Activated naive CD4-positive, alpha-beta T cell treated with anti-CD3 and anti-CD28 coated beads, Interleukin-2, amount 50 U/mL, for 72 hours (primary cell): ENCODE measurements around the gene DPH7. TPM values are rescaled to one million over a fixed set of nuclear protein-coding genes. Genes with fewer than 3 reads are reported as not detected.
"Not testable (repeated sequence)": the region's sequence is repeated elsewhere in the genome, so short reads cannot be mapped to it uniquely, and the experiment has no call there.

Experiments used
- ATAC-seq, 2 donors: fragments of 150-1000 bp; cut with Tn5 transposase; 2 replicates each; pipeline ENCODE4 v1.10.0; 2021; ENCODE audit warnings: mild to moderate bottlenecking in 2 of 2, moderate library complexity in 2 of 2
- DNase-seq, 2 donors: peaks; one replicate each; pipeline ENCODE4 v3.0.0; 2021 to 2022; ENCODE audit warnings: low spot score in 2 of 2
- H3K27ac Mint-ChIP-seq, 2 donors: one replicate each; pipeline ENCODE4 v1.8.0; 2022; ENCODE audit warnings: mild to moderate bottlenecking in 2 of 2, mixed read lengths in 2 of 2
- H3K36me3 Mint-ChIP-seq, 2 donors: one replicate each; pipeline ENCODE4 v1.8.0; 2022; ENCODE audit warnings: mixed read lengths in 2 of 2
- H3K9me3 Mint-ChIP-seq, 2 donors: one replicate each; pipeline ENCODE4 v1.8.0; 2022; ENCODE audit warnings: mixed read lengths in 2 of 2
- total RNA-seq, 2 donors: library from RNA; stranded (reverse); gene quantifications; one replicate each; pipeline ENCODE4 v1.2.3, GENCODE V29; 2022

The DPH7 gene
- total RNA-seq, 2 donors from 2014 or later: 30.1 to 64.7 TPM

DNA sequence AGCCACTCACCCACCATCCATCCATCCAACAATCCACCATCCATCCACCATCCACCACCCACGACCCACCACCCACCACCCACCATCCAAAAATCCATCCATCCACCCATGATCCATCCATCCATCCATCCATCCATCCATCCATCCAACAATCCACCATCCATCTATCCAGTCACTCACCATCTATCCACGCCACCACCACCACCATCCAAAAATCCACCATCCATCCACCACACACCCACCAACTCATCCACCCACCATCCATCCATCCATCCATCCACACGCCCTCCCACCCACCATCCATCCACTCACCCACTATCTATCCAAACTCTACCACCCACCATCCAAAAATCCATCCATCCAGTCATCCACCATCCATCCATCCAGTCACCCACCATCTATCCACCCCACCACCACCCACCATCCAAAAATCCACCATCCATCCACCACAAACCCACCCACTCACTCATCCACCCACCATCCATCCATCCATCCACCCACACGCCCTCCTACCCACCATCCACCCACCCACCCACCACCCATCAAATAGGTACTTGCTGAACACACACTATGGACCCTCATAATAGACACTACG, 9.0 kb downstream of the DPH7 start:
- ATAC-seq (no peak), DNase-seq (no peak)
- H3K27ac Mint-ChIP-seq: peak overlapping the region in 1 of 2 donors; percentile 37
- H3K9me3 Mint-ChIP-seq: no peaks in the 10 kb centered on the region
- peaks cover 6 to 10% of the 10 kb centered on the region in 2 donors for H3K36me3 Mint-ChIP-seq

DNA sequence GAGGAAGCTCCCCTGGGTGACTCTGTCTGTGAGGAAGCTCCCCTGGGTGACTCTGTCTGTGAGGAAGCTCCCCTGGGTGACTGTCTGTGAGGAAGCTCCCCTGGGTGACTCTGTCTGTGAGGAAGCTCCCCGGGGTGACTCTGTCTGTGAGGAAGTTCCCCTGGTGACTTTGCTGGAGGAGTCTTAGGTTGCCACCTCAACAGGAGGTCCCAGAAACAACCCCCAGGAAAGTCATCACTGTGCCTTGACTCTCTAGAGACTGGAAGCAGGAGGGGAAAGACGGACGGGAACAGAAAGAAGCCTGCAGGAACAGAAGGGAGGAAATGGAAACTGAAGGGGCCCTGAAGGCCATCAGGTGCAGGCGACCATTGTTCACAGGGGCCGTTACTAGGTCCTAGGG, 10.3 kb downstream of the DPH7 start:
- Mint-ChIP-seq H3K36me3 (peaks cover 11 to 16% of the 10 kb centered on the region in 2 donors), H3K27ac (peak overlapping the region; percentile 37 to 70)
- H3K9me3 Mint-ChIP-seq, DNase-seq, ATAC-seq: not testable (repeated sequence)

DNA sequence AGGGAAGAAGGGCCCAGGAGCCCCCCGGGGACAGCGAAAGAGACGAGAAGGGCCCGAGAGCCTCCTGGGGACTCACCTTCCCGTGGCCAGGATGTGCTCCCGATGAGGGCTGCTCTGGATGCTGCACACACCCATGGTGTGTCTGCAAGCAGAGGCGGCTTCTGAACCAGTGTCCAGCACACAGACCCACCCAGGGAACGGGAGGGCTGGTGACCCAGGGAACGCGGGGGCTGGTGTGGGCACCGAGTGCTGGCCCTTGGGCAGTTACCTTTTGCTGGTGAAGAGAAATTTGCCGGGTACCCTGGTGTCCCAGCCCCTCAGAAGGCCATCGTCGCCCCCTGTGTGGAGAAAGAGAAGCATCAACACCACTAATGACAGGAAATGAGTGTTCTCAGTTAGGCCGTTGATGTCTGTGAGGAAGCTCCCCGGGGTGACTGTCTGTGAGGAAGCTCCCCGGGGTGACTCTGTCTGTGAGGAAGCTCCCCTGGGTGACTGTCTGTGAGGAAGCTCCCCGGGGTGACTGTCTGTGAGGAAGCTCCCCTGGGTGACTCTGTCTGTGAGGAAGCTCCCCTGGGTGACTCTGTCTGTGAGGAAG, 13.8 kb downstream of the DPH7 start:
- ATAC-seq (no peak), DNase-seq (no peak)
- H3K9me3 Mint-ChIP-seq: no peaks in the 10 kb centered on the region
- peaks cover 5 to 11% of the 10 kb centered on the region in 2 donors for H3K36me3 Mint-ChIP-seq
- peak overlapping the region; percentile 15 to 77 for H3K27ac Mint-ChIP-seq

DNA sequence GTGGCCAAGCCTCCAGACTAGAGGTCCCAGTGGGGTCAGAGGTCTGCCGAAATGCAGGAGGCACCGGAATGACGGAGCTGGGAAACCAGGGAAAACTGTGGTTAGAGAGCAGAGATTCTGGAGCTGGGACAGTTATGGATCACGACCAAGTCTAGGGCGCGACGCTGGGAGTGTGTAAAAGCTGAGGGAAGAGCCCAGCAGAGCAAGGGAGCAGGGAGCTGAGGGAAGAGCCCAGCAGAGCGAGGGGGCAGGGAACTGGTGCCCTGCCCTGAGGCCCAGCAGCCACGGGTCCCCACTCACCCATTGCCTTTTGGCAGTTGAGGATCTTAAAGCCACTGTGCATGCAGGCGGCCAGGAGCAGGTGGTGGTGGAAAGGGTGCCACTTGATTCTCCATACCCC, 14.6 kb downstream of the DPH7 start:
- no peak for DNase-seq
- peaks cover 11 to 15% of the 10 kb centered on the region in 2 donors for H3K36me3 Mint-ChIP-seq
- ATAC-seq: no peak
- no peaks in the 10 kb centered on the region for H3K9me3 Mint-ChIP-seq
- H3K27ac Mint-ChIP-seq: peak overlapping the region; percentile 15 to 70

DNA sequence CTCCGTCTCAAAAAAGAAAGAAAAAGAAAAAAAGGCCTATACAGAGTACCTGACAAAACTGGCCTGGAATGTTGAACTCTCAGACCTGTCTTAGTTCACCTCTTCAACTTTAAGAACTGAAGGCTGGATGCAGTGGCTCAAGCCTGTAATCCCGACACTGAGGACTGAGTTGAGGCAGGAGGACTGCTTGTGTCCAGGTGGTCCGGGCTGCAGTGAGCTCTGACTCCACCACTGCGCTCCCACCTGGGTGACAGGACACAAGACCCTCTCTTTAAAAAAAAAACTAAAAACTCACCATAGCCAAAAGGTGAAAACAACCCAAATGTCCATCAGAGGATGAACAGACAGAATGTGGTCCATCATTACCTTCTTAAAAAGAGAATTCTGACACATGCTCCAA, 20.6 kb downstream of the DPH7 start:
- H3K36me3 Mint-ChIP-seq: peaks cover 6% of the 10 kb centered on the region in 2 donors
- no peak for ATAC-seq

DNA sequence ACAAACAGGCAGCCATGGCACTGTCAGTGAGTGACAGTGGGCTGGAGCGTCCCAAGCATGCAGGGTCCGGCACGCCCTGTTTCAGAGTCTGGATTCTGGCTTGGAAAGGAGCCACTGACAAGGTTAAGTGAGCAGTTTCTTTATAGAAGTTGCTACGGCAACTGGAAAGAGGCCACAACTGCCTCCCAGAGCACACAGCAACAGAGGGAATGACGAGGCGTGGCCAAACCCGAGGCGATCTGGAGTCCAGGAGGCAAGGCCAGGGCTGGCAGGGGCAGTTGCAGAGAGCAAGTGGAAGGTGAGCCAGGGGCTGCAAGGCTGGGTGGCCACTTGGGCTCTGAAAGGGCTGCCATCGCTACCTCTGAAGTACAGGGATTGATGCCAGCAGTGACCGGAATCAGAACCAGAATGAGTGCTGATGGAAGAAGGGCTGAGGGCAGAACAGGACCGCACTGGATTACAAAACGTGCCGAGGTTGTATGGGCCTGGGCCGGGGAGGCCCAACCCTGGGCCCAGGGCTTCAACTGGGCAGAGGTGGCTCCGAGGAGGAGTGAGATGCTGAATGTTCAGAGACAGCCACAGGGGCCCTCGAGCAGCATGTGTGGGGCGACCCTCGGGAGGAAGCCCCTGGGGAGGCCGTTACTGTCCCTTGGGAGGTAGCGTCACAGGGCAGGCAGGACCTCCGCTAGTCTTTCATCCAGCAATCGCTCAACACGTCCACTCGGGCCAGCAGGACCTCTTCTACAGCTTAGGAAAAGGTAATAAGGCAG, 22.5 kb downstream of the DPH7 start:
- ATAC-seq (no peak), DNase-seq (no peak)
- Mint-ChIP-seq H3K9me3 (no peaks in the 10 kb centered on the region), H3K27ac (no peak overlapping the region), H3K36me3 (peaks cover 6 to 13% of the 10 kb centered on the region in 2 donors)

More for the DNA sequence above, 20.6 kb downstream of the DPH7 start:
- no peak for DNase-seq
- no peaks in the 10 kb centered on the region for H3K9me3 Mint-ChIP-seq
- no peak overlapping the region for H3K27ac Mint-ChIP-seq

DNA sequence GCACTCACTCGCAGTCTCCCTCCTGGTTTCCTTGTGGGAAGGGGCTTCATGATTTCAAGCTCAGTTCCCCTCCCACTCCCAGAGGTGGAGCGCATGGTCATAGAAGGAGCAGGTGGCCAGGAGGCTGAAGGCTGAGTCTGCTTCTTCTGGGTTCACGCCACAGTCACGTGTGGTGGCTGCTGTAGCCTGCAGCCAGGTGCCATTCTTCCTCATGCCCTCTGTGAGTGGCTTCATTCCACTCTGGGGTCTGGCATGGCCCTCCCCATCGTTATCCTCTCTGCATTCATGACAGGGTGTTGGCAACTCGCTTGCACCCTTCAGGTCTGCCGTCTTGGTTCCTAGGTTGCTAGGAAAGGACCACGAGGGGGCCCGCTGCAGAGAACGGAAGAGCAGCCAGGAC, 23.5 kb downstream of the DPH7 start:
- Mint-ChIP-seq H3K36me3 (peaks cover 6 to 13% of the 10 kb centered on the region in 2 donors), H3K9me3 (no peaks in the 10 kb centered on the region), H3K27ac (peak overlapping the region in 1 of 2 donors; percentile 67)
- DNase-seq (no peak), ATAC-seq (no peak)

DNA sequence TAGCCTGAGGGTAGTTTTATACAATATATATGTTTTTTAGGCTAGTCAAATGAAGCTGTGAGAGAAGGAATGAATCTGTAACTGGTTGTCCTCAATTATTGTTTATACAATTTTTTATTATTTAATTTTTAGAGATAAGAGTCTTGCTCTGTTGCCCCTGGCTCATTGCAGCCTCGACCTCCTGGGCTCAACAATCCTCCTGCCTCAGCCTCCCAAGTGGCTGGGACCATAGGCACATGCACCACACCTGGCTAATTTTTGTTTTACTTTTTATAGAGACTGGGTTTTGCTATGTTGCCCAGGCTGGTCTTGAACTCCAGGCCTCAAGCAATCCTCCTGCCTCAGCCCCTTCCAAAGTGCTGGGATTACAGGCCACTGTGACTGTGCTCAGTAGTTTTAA, 24.4 kb downstream of the DPH7 start:
- H3K27ac Mint-ChIP-seq: no peak overlapping the region
- DNase-seq: no peak
- H3K9me3 Mint-ChIP-seq: no peaks in the 10 kb centered on the region
- H3K36me3 Mint-ChIP-seq: peaks cover under 1 to 7% of the 10 kb centered on the region in 2 donors
- ATAC-seq: no peak

DNA sequence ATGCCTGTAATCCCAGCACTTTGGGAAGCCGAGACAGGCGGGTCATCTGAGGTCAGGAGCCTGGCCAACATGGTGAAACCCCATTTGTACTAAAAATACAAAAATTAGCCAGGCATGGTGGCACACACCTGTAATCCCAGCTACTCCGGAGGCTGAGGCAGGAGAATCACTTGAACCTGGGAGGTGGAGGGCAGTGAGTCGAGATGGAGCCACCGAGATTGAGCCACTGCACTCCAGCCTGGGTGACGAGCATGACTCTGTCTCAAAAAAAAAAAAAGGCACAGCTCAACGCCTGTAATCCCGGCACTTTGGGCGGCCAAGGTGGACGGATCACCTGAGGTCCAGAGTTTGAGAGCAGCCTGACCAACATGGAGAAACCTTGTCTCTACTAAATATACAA, 25.1 kb downstream of the DPH7 start:
- ATAC-seq, H3K27ac Mint-ChIP-seq, DNase-seq, H3K36me3 Mint-ChIP-seq, H3K9me3 Mint-ChIP-seq: not testable (repeated sequence)

DNA sequence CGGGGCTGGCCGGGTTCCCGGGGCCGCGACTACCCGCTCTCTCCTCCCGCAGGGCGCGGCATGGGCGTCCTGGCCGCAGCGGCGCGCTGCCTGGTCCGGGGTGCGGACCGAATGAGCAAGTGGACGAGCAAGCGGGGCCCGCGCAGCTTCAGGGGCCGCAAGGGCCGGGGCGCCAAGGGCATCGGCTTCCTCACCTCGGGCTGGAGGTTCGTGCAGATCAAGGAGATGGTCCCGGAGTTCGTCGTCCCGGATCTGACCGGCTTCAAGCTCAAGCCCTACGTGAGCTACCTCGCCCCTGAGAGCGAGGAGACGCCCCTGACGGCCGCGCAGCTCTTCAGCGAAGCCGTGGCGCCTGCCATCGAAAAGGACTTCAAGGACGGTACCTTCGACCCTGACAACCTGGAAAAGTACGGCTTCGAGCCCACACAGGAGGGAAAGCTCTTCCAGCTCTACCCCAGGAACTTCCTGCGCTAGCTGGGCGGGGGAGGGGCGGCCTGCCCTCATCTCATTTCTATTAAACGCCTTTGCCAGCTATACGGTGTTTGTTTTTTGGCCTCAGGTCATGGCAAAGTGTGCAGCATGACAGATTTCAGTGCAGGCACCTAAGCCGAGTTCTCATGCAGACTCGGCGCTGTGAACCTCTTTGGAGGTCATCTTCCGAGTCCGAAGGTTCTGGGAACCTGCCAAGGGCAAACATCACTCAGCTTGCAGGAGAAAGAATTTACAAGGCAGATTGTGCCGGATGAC, 26.5 kb downstream of the DPH7 start:
- Mint-ChIP-seq H3K36me3 (peaks cover 0 to 7% of the 10 kb centered on the region in 2 donors), H3K27ac (peak overlapping the region; percentile 81 to 82), H3K9me3 (no peaks in the 10 kb centered on the region)
- DNase-seq (no peak), ATAC-seq (peak; percentile 7 to 8)

DNA sequence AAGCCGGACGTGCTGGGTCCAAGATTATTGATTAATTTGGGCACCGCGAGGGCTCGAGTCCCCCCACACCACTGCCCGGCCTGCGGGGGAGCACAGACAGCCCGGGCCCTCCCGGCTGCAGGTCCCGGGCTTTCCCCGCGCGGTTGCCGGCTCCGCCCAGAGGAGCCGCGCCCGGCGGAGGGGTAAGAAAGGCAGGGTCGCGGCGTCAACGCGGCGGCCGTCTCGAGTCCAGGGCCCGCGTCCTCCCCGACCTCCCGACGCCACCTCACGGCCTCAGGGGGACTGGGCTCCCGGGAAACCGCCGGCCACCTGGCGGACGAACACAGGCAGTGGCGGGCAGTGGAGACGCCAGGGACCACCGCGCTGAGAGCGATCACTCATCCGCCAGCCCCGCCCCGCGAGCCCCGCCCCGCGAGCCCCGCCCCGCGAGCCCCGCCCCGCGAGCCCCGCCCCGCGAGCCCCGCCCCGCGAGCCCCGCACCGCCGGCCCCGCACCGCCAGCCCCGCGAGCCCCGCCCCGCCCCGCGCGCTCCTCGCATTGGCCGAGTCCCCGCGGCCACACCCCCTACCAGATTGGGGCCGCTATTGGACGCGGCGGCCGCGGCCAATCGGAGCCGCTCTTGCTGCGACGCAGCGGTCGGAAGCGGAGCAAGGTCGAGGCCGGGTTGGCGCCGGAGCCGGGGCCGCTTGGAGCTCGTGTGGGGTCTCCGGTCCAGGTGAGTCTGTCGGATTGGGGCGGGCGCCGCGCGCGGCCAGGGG, 27.3 kb downstream of the DPH7 start, which contains the start of gene MRPL41:
Gene MRPL41, plus strand, starts transcription at position 616 of the 758 bp plus-strand sequence. CDS start 203 bp downstream, outside the sequence.
- Mint-ChIP-seq H3K36me3 (peaks cover 0 to 7% of the 10 kb centered on the region in 2 donors), H3K9me3 (no peaks in the 10 kb centered on the region), H3K27ac (peak within 1 kb of the TSS; percentile 81 to 82)
- DNase-seq (peak; percentile 93 to 94), ATAC-seq (peak; percentile 95)

DNA sequence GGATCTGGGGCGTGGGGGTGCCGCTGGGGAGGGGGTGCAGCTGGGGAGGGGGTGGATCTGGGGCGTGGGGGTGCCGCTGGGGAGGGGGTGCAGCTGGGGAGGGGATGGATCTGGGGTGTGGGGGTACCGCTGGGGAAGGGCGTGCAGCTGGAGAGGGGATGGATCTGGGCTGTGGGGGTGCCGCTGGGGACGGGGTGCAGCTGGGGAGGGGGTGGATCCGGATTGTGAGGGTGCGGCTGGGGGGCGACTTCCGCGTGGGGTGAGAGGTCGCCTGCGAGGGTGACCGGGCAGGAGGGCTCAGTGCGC, 27.8 kb downstream of the DPH7 start:
- not testable (repeated sequence) for H3K9me3 Mint-ChIP-seq, DNase-seq, H3K36me3 Mint-ChIP-seq, H3K27ac Mint-ChIP-seq
- peak in 1 of 2 donors; percentile 0 for ATAC-seq

DNA sequence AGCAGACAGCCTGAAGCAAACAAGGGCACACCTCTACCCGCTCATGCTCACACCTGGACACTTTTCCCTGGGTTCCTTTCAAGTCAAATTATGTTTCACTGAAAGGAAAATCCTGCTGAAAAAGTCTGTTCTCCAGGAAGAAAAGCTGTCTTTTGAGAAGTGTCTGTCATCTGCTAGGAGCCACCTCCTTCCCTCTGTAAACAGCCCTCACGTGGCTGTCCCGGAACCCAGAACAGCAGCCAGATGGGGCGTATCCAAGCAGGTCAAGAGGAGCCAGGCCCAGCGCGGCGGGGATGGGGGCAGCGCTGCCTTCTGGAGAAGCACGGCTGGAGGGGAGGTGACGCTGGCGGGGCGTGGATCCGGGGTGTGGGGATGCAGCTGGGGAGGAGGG, 28.5 kb downstream of the DPH7 start, which contains the start of gene PNPLA7:
Gene PNPLA7, minus strand, starts transcription at position 172 of the 391 bp plus-strand sequence. CDS start 205 bp downstream, outside the sequence.
- peak; percentile 21 for ATAC-seq
- peak within 1 kb of the TSS in 1 of 2 donors; percentile 68 for H3K27ac Mint-ChIP-seq
- H3K36me3 Mint-ChIP-seq: peaks cover 0 to 7% of the 10 kb centered on the region in 2 donors
- DNase-seq: peak in 1 of 2 donors; percentile 48
- no peaks in the 10 kb centered on the region for H3K9me3 Mint-ChIP-seq

DNA sequence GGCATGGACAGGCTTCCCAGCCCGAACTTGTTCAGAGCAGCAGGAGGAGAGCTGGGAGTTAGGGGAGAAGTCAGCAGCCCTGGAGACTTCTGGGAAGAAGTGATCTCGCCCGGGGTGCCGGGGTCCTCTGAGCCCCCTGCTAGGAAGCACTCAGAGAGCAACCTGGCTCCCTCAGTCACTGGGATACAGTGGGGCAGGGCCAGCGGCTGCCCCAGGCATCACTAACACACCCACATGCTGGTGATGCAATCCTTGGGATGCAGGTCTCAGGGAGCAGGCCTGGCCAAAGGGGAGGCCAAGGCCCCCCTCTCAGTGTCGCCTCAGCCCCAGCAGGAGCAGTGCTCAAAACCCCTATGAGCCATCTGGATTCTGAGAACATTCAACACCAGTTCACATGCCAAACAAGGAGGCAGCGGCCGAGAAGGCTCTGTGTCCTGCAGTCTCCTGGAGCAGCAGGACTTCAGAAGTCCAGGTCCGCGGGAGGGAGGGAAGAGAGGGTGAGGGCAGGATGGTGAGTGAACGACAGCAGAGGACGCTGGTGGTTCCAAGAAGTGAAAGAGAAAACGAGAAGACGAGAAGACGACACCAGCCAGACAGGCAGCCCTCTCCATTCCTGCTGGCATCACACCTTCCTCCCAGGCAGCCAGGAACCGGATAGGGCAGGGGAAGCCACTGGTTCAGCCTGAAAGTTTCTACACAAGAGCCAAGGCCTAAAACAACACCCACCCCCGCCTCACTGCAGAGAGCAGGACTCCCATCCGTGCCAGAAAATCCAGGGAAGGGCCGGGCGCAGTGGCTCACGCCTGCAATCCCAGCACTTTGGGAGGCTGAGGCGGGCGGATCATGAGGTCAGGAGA, 30.8 kb downstream of the DPH7 start:
- H3K27ac Mint-ChIP-seq: peak overlapping the region; percentile 40 to 65
- H3K9me3 Mint-ChIP-seq: no peaks in the 10 kb centered on the region
- H3K36me3 Mint-ChIP-seq: peaks cover 0 to 7% of the 10 kb centered on the region in 2 donors
- no peak for DNase-seq
- no peak for ATAC-seq

DNA sequence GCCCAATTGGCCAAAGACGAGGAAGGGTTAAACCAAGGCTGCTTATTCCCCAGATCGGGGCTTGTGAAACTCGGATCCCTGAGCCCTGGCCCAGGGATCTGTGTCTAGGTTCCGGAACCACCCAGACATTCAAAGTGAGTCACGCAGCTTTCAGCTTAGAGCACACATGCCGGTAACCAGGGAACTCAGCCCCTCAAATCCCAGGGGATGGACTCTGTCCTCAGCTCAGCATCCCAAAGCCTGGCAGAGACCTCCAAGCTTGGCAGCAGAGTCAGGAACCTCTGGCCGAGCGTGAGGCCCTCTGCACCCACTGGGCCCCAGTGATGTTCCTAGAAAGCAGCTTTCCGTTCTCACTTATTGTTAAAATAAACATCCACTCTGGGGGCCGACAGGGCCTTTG, 33.6 kb downstream of the DPH7 start:
- no peak for ATAC-seq
- no peak for DNase-seq

More for the DNA sequence above, 33.6 kb downstream of the DPH7 start:
- no peak overlapping the region for H3K27ac Mint-ChIP-seq
- H3K9me3 Mint-ChIP-seq: no peaks in the 10 kb centered on the region
- H3K36me3 Mint-ChIP-seq: no peaks in the 10 kb centered on the region
